Measurements from ENCODE around the gene ZNF710.

DNA sequence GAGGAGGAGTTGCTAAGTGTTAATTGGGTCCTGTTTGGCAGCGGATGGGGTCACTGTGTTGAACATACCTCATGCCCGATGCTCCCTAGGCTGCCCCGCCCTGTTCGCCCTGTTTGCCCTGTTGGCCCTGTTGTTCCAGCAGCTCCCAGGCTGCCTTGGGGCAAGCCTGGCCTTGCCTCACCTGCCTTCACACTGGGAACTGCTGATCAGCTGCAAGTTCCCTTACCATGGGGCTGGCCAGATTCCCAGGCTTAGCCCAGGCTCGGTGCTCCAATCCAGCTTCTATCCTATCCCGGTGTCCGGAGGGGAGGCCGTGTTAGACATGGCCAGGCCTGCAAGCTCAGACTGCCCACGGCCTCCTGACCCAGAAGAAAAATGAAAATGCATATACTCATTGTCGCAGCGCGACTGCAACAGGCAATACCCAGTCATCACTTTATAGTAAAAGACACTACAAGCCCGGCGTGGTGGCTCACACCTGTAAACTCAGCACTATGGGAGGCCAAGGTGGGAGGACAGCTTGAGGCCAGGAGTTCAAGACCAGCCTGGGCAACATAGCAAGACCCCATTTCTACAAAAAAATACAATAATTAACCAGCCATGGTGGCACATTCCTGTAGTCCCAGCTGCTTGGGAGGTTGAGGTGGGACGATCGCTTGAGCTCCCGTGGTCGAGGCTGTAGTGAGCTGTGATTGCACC is 42.9 kb upstream of the ZNF710 start:
- no peak for TF ChIP-seq EP300 (IDR thresholded peaks at IDR 0.05)
- no peak for TF ChIP-seq CTCF (IDR thresholded peaks at IDR 0.05)
- TF ChIP-seq POLR2AphosphoS5 (IDR thresholded peaks at IDR 0.05): no peak
